ENCODE data around the gene ANGPTL2. TPM values are rescaled to one million over a fixed set of nuclear protein-coding genes. Genes with fewer than 3 reads are reported as not detected.

The ANGPTL2 gene
- total RNA-seq, 1 donor from 2014 or later, result 4.9 TPM

DNA sequence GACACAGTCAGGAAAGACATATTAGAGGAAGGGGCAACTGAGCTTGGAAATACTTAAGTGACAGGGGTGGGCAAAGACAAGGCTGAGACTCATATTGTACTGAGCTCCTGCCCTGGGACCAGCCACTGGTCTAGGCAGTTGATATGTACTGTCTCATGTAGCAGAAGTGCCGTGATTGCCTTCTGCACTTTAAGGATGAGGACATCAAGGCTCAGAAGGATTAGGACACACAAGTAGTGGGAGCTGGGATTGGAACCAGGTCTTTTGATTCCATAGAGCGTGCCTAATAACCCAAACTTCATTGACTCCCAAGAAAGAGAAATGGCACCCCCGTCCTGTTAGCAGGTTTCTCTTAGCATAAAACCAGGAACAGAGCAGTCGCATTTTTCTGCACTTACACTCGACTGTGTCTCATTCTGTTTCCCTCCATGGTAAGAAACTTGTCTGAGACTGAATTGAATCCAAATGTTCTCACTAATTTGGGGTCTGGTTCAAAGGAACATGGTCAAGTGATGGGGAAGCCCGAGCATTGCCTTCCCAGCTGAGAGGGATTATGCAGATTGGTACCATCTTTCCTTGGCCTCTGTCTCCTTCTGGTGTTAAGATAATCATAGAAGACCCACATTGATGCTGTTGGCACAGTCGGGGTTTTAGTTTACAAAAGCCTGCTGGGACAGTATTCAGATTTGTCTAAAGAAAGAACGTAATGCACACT, 70.4 kb downstream of the ANGPTL2 start:
- no peak for TF ChIP-seq CTCF (IDR thresholded peaks at IDR 0.05; ENCODE audit: insufficient read depth, low read length, poor library complexity, severe bottlenecking)
- DNase-seq (ENCODE audit: low read depth), result no peak
- Histone ChIP-seq H3K36me3 (ENCODE audit: control insufficient read depth, insufficient read depth, low read length) (no peaks in the 10 kb centered on the region), H3K4me3 (ENCODE audit: low read depth, low read length) (no peak overlapping the region), H3K27me3 (ENCODE audit: control insufficient read depth, insufficient read depth, low read length) (no peaks in the 10 kb centered on the region)

DNA sequence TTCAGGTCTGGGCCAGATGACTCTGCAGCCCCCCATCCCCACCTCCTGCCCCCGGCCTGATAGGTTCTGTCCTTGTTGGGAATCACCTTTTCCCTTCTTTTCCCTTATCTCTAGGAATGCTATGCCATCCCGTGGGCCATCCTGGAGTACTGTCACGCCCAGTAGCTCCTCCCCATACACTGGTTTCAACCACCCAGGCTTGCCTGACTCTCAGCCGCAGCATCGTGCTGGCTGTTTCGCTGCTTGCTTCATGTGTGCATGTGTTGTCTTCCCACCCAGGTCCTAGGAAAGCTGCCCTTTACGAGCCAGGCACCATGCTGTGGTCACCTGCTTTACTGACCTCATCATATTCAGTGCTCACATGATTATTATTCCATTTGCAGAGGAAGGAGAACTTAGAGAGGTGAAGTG, 71.8 kb downstream of the ANGPTL2 start:
- Histone ChIP-seq H3K36me3 (ENCODE audit: control insufficient read depth, insufficient read depth, low read length) (no peaks in the 10 kb centered on the region), H3K27me3 (ENCODE audit: control insufficient read depth, insufficient read depth, low read length) (no peaks in the 10 kb centered on the region), H3K4me3 (ENCODE audit: low read depth, low read length) (no peak overlapping the region)
- no peak for TF ChIP-seq CTCF (IDR thresholded peaks at IDR 0.05; ENCODE audit: insufficient read depth, low read length, poor library complexity, severe bottlenecking)
- DNase-seq (ENCODE audit: low read depth), result no peak

GRCh38 chr9:127050152-127050551, 72.3 kb downstream of the ANGPTL2 start:
- DNase-seq (ENCODE audit: low read depth), result no peak
- TF ChIP-seq CTCF (IDR thresholded peaks at IDR 0.05; ENCODE audit: insufficient read depth, low read length, poor library complexity, severe bottlenecking), result no peak
- Histone ChIP-seq H3K4me3 (ENCODE audit: low read depth, low read length) (no peak overlapping the region), H3K36me3 (ENCODE audit: control insufficient read depth, insufficient read depth, low read length) (no peaks in the 10 kb centered on the region), H3K27me3 (ENCODE audit: control insufficient read depth, insufficient read depth, low read length) (no peaks in the 10 kb centered on the region)

GRCh38 chr9:127049581-127049980, 72.9 kb downstream of the ANGPTL2 start:
- Histone ChIP-seq H3K27me3 (ENCODE audit: control insufficient read depth, insufficient read depth, low read length) (no peaks in the 10 kb centered on the region), H3K36me3 (ENCODE audit: control insufficient read depth, insufficient read depth, low read length) (no peaks in the 10 kb centered on the region), H3K4me3 (ENCODE audit: low read depth, low read length) (no peak overlapping the region)
- DNase-seq (ENCODE audit: low read depth), result no peak
- TF ChIP-seq CTCF (IDR thresholded peaks at IDR 0.05; ENCODE audit: insufficient read depth, low read length, poor library complexity, severe bottlenecking), result no peak

- no peak overlapping the region for H3K4me3 ChIP-seq (ENCODE audit: low read depth, low read length)
- DNase-seq (ENCODE audit: low read depth), result peak; percentile 62
- TF ChIP-seq CTCF (IDR thresholded peaks at IDR 0.05; ENCODE audit: insufficient read depth, low read length, poor library complexity, severe bottlenecking), result no peak
- H3K36me3 ChIP-seq (ENCODE audit: control insufficient read depth, insufficient read depth, low read length), result no peaks in the 10 kb centered on the region
- no peaks in the 10 kb centered on the region for H3K27me3 ChIP-seq (ENCODE audit: control insufficient read depth, insufficient read depth, low read length)
These were observed 73.4 kb downstream of the ANGPTL2 start for GRCh38 chr9:127049044-127049443.

DNA sequence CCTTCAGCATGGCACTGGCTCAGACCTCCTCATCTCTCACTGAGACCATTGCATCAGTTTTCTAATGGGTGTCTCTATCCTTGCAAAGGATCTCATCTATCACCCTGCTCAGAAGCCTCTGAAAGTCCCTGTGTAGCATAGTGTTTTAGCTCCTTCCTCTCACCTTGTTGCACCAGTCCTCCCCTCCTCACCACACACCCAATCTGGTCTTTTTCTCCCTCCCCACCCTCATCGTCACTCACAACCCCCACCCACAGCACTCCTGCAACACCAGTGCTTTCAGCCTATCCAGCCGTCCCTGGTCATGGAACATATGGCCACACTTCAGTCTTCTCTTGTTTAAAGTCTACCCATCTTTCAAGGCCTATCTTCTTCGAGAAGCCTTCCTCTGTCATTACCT, 74.5 kb downstream of the ANGPTL2 start:
- no peak for TF ChIP-seq CTCF (IDR thresholded peaks at IDR 0.05; ENCODE audit: insufficient read depth, low read length, poor library complexity, severe bottlenecking)
- no peak overlapping the region for H3K4me3 ChIP-seq (ENCODE audit: low read depth, low read length)
- no peak for DNase-seq (ENCODE audit: low read depth)
- H3K36me3 ChIP-seq (ENCODE audit: control insufficient read depth, insufficient read depth, low read length), result no peaks in the 10 kb centered on the region
- H3K27me3 ChIP-seq (ENCODE audit: control insufficient read depth, insufficient read depth, low read length), result no peaks in the 10 kb centered on the region
